MV-4-11 (cell line): ENCODE results near the gene PLOD1.
A peak's percentile ranks its signal among the peaks of the same experiment; 100 is the strongest.
"Not testable (repeated sequence)": the region's sequence is repeated elsewhere in the genome, so short reads cannot be mapped to it uniquely, and the experiment has no call there.

ENCODE experiments used
- DNase-seq: peaks from one replicate; lab custom pipeline; 2025; lab: John Stamatoyannopoulos, UW

The PLOD1 gene

DNA sequence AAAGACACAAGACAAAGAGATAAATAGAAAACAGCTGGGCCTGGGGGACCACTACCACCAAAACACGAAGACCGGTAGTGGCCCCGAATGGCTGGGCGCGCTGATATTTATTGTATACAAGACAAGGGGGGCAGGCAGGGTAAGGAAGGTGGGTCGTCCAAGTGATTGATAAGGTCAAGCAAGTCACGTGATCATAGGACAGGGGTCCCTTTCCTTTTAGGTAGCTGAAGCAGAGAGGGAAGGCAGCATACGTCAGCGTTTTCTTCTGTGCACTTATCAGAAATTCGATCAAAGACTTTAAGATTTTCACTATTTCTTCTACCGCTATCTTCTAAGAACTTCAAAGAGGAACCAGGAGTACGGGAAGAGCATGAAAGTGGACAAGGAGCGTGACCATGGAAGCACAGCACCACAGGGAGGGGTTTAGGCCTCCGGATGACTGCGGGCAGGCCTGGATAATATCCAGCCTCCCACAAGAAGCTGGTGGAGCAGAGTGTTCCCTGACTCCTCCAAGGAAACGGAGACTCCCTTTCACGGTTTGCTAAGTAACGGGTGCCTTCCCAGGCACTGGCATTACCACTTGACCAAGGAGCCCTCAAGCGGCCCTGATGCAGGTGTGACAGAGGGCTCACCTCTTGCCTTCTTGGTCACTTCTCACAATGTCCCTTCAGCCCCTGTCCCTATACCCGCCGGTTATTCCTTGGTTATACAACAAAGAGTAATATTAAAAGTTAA is 21.9 kb upstream of the PLOD1 start:
- not testable (repeated sequence) for DNase-seq

DNA sequence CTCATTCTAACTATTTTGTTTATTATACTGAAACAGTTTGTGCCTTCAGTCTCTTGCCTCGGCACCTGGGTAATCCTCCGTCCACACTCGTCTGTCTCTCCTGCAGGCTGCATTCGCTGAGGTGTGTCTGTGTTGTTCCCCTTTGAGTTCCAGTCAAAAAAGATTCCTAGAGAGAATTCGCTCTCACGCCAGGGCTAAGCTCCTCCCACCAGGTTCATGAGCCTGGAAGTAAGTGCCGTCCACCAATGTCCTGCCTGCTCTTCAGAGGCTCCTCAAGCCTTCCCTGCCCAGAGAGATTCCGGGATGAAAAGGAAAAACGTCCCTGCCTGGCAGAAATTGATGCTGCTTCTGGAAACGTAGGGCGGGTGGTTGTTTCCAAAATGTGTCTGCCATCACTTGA is 21.2 kb upstream of the PLOD1 start:
- no peak for DNase-seq

DNA sequence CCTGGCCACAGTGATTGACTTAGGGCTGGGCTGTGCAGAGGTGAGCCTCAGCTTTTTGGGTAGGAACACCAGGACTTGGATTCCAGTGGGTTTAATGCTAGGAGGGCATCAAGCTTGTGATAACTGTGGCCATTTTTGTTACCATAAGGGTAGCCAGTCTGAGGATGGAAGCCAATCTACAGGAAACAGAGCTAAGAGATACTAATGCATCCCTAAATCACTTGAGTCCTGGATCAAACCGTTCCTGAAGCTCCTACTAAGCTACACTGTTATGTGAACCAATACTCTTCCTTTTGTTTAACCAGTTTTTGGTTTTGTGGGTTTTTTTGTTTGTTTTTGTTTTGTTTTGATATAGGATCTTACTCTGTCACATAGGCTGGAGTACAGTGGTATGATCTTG is 20.5 kb upstream of the PLOD1 start:
- no peak for DNase-seq

DNA sequence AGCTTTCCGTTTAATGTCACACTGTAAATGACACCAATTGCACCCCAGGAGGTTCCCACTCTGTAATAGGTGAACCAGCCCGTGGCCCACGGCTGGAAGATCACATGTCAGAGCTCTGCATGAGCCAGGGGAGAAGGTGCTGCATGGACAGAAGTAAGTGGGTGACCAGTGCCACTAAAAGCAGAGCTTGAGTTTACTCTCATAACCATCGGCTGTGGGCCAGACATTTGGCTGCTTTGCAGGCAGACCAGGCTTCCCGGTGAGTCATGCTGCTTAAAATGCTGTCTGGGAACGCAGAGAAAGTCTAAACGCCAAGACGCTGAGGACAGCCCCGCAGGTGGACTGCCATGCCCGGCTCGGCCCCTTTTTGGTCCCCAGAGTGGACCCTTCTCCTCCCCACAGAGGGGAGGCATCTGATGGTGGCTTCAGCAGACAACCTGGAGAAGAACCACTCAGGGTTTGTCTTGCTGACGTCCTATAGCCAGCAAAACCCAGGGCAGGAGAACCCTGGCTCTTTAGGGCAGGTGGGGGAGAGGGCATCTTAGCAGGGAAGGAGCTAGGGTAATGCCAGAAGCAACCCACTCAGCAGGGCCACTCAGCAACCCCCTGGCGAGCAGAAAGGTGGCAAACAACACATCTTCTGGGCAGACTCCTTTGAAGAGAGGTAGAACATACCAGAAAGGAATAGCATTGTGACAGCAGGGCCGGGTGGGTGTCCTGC is 15.6 kb upstream of the PLOD1 start:
- DNase-seq, result no peak

DNA sequence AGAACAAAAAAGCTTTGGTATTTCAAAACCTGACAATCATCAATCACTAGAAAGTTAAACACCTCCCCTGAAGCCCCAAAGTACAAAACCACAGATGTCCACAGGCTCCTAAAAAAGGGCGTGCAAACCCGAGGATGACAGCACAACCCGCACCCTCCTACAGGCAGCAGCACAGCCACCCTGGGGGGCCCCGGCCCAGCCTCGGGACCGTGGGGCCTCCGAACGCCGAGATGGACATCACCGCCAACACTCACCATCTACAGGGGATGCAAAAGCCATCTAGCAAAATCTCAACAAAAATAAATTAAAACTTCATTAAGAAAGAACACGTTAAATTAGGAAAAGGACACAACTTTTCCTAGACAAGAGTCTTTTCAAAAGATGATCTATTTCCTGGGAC is 14.9 kb upstream of the PLOD1 start:
- no peak for DNase-seq

DNA sequence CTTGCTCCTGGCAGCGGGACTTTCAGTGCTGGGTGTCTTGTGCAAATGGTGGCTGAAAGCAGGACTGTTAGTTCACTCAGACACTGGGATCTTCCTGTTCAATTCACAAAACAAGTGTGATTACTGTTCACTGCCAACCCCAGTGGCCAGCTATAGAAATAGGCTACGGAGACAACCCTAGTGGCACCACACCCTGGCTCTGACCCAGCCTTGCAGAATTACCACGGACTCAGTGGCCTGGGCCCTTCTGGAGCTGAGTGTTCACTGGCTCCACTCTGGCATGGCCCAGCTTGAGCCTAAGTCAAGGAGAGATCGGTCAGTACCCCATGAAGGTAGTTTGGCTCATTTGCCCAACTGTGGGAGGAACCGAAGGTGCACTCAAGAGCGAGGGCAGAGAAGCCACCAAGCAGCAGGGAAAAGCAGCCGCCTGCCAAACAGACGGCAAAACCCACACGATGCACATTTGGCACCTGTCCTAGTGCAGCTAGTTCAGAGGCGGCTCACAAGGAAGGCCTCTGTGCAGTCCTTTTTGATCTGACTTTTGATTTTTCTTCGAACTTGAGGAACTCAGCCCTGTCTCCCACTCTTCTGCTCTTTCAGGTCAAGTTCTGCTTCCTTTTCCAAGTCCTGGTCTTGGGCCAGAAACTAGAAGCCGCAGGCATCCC is 14.1 kb upstream of the PLOD1 start:
- DNase-seq, result no peak

DNA sequence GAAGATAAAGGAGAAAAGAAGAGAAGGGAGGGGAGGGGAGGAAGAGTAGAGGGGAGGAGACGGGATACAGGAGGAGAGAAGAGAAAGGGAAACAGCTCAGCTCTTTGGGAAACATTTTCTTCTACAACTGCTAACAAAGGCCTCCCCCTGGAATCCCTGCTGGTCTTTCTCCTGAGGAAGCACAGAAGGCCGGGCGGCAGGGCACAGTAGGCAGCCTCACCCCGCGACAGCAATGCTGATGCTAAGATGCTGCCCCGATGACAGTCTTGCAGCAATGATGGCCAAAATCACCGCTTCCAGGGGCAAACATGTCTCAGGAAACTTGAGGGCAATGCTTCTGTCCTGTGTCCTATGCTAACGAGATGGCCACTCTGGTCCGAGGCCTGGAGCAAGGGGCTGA is 13.5 kb upstream of the PLOD1 start:
- no peak for DNase-seq

DNA sequence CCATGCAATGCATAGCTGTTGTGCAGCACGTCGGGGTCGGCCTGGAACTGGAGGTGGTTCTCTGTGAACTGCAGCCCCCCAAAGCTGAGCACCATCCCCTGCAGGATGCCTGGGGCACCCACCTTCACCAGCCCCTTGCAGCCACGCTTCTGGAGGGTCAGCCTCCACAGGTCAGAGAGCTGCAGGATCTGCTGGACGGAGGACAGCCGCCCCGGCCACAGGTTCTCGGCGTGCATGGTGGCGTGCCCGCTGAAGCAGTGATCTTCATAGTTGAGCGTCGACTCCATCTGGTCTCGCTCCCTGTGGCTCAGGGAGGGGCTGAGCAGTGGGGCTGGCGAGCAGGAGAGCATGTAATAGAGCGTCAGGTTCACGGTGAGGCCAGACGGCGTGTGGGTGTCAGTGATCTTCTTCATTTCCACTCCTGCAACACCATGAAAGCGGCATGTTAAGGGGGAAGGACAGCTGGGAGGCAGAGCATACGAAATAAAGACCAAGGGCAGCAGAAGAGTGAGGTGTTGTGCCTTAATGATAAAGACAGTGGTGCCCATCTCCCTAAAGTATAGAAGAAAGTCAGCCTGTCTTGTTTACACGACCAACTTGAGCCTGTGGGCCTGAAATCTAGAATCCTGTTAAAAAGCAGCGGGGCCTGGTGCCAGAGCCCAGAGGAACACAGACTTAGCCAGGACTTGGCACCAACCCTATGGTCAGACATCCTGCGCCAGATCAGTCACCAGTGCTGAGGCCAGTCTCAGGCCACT is 11.3 kb upstream of the PLOD1 start:
- DNase-seq, result no peak

DNA sequence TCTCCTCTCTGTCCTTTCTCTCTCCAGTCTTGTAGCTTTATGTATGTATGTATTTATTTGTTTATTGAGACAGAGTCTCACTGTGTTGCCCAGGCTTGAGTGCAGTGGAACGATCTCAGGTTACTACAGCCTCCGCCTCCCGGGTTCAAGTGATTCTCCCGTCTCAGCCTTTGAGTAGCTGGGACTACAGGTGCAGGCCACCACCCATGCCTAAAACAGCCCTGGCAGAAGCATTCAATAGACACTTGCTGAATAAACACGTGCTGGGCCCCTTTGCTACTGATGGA is 10.7 kb upstream of the PLOD1 start:
- DNase-seq, result no peak

DNA sequence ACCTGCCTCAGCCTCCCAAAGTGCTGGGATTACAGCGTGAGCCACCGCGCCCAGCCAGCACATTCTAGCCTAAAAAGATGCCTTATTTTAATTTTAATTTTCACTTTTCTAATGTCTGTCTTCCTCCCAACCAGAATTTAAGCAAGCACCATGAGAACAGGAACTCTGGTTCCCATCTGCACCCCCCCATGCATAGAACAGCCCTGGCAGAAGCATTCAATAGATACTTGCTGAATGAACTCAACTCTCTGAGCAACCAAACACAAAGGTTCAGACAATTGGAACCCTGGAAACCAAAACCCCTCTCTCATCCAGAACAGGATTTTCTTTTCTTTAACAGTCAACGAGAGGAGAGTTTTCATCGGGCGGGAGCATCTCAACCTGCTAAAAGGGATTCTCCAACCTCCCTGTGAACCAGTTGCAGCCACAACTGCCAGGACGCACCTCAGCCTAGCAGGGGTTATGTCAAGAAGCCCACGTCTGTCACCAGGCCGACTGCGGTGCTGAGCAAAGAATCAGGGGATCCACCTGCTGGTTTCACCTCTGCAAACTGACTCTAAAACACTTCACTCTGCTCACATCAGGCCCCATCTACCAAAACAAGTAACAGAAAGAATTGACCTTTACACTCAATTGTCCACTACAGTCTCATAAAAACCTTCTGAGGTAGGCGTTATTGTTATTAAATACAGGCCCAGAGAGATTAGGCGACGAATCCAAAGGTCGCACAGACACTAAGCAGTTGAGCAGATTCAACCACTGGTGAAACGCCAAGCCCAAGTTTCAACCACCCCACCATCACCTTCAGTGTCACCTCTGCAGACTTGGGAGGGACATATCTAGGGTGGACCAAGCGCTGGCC is 10.0 kb upstream of the PLOD1 start:
- DNase-seq, result peak; percentile 8

DNA sequence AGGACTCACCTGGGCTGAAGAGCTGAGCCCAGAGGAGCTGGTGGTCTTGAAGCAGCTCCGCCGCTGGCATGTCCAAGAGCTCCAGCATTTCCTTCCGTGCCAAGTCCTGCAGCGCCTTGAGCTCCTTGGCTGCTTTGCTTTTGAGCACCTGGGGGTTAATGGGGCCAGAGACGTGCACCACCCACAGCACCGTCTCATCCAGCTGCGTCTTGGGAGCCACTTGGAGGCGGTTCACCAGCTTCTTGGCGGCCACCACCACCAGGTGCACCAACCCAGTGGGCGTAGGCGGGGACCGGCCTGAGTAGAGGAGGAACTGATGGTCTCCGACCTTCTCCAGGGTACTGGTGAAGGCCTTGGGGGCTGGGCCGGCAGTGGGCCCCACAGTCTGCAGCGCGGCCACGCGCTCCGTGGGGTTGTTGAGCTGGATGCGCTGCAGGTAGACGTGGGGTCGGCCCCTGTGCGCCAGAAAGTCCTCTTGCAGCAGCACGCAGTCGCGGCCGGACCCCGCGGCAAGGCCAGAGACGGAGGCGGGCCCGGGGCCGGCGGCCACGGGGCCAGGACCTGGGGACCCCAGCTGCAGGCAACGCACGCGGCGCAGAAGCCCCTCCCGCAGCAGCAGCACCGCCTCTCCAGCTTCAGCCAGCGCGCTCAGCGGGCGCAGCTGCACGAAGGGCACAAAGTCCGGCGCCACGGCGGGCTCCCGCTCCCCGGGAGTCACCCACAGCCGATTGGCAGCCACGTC is 9.2 kb upstream of the PLOD1 start:
- DNase-seq, result not testable (repeated sequence)

DNA sequence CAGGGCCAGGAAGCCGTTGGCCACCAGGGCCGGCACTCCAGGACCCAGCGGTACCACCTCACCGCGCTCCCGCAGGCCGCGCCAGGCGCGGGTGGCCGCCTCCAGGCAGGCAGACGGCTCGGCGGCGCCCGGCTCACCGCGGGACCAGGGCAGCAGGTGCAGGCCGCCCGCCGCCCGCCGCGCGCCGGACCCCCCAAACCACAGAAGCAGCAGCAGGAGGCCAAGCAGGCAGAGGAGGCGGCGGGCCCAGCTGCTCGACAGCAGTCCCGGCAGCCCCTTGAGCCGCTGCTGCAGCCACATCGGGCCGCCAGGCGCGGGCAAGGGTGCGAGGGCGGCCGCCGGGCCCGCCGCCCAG is 8.6 kb upstream of the PLOD1 start:
- no peak for DNase-seq

DNA sequence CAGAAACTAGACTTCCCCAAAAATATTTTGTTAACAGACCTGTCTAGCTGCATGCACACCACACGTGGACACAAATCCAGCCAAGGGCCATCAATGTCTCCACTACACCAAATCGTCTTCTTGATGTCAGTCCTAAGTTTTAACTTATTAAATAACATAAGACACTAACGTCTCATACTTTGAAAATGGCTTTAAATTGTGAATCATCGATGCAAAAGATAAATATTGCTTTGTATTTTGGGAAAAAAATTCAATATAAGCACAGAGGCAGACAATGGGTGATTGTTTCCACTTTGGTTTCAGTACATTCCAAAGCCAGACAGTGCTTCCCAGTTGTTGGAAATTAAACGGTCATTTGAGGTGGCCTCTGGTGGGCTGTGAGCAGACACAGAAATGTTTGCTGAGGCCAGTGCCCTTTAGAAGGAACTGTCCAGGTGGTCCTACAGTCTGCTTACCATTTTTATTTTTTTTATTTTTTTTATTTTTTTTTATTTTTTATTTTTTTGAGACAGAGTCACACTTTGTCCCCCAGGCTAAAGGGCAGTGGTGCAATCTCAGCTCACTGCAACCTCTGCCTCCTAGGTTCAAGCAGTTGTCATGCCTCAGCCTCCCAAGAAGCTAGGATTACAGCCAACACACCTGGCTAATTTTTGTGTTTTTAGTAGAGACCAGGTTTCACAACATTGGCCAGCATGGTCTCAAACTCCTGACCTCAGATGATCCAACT is 6.5 kb upstream of the PLOD1 start:
- peak; percentile 4 for DNase-seq

DNA sequence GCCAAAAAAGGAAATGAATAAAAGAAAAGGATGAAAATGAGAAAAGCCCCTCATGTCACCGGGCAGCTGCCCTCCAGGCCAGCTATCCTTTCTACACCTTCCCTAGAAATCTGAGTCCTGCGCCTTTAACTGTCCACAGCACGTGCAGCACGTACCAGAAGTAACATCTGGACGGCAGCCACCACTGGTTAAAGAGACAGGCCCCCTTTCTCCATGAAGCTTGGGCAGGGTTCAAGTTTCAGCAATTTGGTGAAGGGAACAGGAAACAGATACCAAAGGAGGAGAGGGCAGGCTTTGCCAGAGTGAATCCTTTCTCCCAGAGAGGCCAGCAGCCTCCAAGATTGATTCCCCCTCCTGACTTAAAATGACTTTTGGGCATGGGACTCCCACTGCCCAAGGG is 4.7 kb upstream of the PLOD1 start:
- peak; percentile 64 for DNase-seq

DNA sequence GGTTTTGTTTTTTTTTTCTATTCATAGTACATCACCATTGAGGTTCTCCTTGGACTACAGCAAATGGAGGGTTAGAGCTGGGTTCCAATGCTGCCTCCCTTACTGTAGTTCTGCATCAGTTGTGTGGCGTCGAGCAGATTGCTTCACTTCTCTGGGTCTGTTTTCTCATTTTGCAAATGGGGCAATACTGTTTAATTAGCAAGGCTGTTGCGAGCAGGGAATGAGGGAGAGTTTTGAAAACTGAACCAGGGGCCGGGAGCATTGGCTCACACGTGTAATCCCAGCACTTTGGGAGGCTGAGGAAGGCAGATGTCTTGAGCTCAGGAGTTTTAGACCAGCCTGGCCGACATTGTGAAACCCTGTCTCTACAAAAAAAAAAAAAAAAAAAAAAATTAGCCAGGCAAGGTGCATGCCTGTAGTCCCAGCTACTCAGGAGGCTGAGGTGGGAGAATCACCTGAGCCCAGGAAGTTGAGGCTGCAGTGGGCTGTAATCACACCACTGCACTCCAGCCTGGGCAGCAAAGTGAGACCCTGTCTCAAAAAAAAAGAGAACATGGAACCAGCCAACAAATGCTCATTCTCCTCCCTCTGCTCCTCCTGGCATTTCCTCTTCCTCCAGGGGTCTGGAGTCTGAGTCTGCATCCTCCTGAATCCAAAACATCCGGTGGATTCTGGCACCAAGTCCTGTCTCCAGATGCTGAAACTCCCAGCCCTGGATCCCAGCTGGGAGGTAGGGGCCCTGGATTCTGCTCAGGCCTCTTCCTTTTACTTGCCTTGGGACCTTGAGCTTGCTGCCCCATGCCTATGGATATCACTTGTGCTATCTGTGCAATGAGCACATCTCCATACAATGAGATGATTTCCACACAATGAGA is 3.7 kb upstream of the PLOD1 start:
- DNase-seq, result peak; percentile 9

DNA sequence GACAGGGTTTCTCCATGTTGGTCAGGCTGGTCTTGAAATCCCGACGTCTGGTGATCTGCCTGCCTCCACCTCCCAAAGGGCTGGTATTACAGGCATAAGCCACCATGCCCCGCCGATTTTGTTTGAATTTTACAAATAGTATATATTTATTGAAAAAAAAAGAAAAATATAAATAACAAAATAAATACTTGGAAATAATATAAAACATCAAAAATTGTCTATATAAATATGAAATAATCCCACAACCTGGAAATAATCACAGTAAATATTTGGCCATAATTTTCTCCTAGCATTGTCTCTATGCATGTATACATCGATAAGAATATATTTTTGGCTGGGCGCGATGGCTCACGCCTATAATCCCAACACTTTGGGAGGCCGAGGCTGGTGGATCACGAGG is 2.7 kb upstream of the PLOD1 start:
- no peak for DNase-seq

DNA sequence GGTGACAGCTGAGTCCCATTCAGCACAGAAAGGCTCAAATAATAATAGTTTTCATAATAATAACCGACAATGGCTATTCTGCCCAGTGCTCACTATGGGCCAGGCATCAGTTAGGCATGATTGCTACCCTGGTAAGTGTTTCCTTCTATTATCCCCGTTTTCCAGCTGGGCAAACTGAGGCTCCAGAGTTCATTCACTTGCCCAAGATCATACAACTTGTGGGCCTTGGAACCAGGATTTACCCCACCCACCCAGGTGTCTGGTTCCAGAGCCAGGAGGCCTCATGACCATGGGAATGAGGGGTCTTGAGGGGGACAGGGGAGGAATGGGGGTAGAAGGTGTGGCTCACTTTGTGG is 518 bp downstream of the PLOD1 start:
- DNase-seq, result no peak

DNA sequence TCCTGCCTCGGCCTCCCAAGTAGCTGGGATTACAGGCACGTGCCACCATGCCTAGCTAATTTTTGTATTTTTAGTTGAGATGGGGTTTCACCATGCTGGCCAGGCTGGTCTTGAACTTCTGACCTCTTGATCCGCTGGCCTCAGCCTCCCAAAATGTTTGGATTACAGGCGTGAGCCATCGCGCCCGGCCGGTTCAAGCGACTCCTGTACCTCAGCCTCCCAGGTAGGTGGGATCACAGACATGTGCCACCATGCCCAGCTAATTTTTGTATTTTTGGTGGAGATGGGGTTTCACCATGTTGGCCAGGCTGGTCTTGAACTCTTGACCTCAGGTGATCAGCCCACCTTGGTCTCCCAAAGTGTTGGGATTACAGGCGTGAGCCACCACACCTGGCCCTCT is 1.2 kb downstream of the PLOD1 start:
- not testable (repeated sequence) for DNase-seq

DNA sequence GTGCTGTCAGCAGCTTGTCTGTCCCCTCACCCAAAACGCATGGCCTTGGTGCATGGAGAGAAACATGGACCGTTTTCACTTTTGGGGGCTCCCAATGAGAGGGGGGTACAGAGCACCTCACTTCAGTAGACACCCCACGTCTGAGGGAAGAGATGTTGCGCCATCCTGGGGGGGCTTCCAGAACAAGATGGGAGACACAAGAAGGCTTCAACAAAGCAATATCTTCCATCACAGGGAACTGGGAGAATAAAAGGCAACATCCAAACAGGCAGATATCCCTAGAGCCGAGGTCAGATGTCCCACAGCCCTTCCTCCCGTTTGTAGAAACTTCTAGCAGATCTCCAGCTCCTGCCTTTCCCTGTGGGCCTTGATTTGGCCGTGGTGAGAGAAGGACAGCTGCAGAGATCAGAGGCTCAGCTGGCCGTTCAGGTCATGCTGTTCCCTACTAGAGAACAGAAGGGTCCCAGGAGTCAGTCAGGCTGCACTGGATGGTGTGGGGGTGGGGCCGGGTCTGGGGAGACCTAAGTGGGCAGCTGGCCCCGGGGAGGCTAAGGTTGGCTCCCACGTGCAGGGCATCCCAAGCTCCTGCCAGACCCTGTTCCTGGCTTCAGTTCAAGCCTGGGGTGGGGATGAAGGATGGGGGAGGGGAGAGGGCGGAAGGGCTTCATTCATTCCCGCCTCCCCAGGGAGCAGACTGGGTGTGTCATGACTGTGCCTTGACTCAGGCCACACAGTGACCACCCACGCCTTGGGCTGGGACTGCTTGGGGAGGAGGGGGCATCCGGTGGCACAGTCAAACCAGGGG is 4.4 kb downstream of the PLOD1 start:
- DNase-seq, result no peak
